ENCODE results near the gene CEP41.

Gene CEP41

GRCh38 chr7:130367088-130367755 is 73.6 kb downstream of the CEP41 start:
- no peak for DNase-seq

- no peak for DNase-seq
Measured at GRCh38 chr7:130366564-130366963, 74.3 kb downstream of the CEP41 start.

- DNase-seq, result peak; percentile 100
Measured at GRCh38 chr7:130365511-130366441, 75.0 kb downstream of the CEP41 start.

GRCh38 chr7:130365088-130365487 is 75.7 kb downstream of the CEP41 start:
- DNase-seq, result no peak

- peak; percentile 46 for DNase-seq
Measured at GRCh38 chr7:130364451-130364850, 76.4 kb downstream of the CEP41 start.

- DNase-seq, result no peak
Measured at GRCh38 chr7:130363026-130363847, 77.6 kb downstream of the CEP41 start.

- no peak for DNase-seq
Measured at GRCh38 chr7:130362251-130362816, 78.5 kb downstream of the CEP41 start.

GRCh38 chr7:130361681-130362080 is 79.1 kb downstream of the CEP41 start:
- DNase-seq, result no peak

GRCh38 chr7:130360518-130360917 is 80.3 kb downstream of the CEP41 start:
- no peak for DNase-seq

- no peak for DNase-seq
Measured at GRCh38 chr7:130359276-130359857, 81.4 kb downstream of the CEP41 start.

- no peak for DNase-seq
Measured at GRCh38 chr7:130358471-130358870, 82.3 kb downstream of the CEP41 start.

- no peak for DNase-seq
Measured at GRCh38 chr7:130356876-130357611, 83.8 kb downstream of the CEP41 start.

GRCh38 chr7:130356121-130356875 is 84.5 kb downstream of the CEP41 start:
- DNase-seq, result no peak

GRCh38 chr7:130353196-130353595 is 87.6 kb downstream of the CEP41 start:
- peak; percentile 72 for DNase-seq

- peak; percentile 99 for DNase-seq
Measured at GRCh38 chr7:130352194-130353074, 88.4 kb downstream of the CEP41 start.

GRCh38 chr7:130351791-130352090 is 89.1 kb downstream of the CEP41 start:
- DNase-seq, result peak; percentile 91

GRCh38 chr7:130350945-130351790 is 89.6 kb downstream of the CEP41 start:
- peak; percentile 91 for DNase-seq

GRCh38 chr7:130349911-130350782 is 90.7 kb downstream of the CEP41 start:
- DNase-seq, result peak; percentile 78
